PC-3 (cell line): ENCODE results near the gene TMEM127.

Experiments used
- CTCF ChIP-seq: fragments of 300-600 bp; sonication (generic); conservative IDR thresholded peaks from 2 replicates; pipeline ENCODE4 v1.5.1; 2017; ENCODE audit warnings: antibody characterized with exemption, low read depth, mild to moderate bottlenecking, low read length
- EZH2phosphoT487 ChIP-seq: fragments of 300-600 bp; sonication (generic); IDR thresholded peaks from 2 replicates; pipeline ENCODE4 v1.6.1; 2018; ENCODE audit warnings: mild to moderate bottlenecking, antibody characterized with exemption, low read length, borderline replicate concordance

DNA sequence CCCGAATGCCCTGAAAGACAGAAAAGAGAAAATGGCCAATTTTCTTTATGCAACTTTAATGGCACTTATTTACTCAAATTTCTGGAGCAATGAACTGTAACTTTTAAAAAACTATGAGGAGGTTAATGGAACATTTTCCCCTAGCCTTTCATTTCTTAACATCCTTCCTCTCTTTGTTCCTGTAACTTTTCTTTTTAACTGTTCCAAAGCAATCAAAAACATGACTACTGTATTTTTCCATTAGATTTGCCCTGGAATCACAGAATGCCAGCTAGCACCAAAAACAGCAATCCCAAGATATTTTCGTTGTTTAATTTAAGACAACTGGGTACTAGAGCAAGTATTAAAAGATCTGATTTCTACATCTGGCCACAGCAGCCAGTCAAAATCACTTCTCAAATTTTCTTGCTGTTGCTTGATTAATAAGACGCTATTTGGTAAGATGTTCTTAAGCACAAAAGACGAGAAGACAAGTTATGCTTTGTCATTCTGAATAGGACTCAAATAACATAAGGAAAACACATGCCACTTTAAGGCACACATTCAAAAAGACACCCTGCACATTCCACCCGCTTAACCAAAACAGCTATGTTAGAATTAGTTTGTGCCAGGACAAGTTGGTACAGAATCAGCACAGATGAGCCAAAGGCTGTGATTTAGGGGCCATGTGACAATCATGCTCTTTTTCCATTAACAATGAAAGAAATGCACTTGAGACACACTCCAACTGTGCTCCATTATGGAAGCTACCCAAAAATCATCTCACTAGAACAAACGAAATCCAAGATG, 60.8 kb downstream of the TMEM127 start:
- TF ChIP-seq CTCF, result no peak
- no peak for TF ChIP-seq EZH2phosphoT487
